ENCODE results near the gene TBKBP1.

Gene TBKBP1

GRCh38 chr17:47709594-47709993 is 15.6 kb downstream of the TBKBP1 start:
- TF ChIP-seq CTCF (IDR thresholded peaks at IDR 0.05; ENCODE audit: borderline replicate concordance, insufficient read depth, low read depth, low read length): no peak
- H3K4me3 ChIP-seq (ENCODE audit: low read depth, low read length): no peak overlapping the region

GRCh38 chr17:47711366-47712099 is 17.6 kb downstream of the TBKBP1 start:
- no peak for TF ChIP-seq CTCF (IDR thresholded peaks at IDR 0.05; ENCODE audit: borderline replicate concordance, insufficient read depth, low read depth, low read length)
- no peak overlapping the region for H3K4me3 ChIP-seq (ENCODE audit: low read depth, low read length)

- TF ChIP-seq CTCF (IDR thresholded peaks at IDR 0.05; ENCODE audit: borderline replicate concordance, insufficient read depth, low read depth, low read length): no peak
- H3K4me3 ChIP-seq (ENCODE audit: low read depth, low read length): no peak overlapping the region
Measured at GRCh38 chr17:47712330-47713023, 18.5 kb downstream of the TBKBP1 start.

- no peak for TF ChIP-seq CTCF (IDR thresholded peaks at IDR 0.05; ENCODE audit: borderline replicate concordance, insufficient read depth, low read depth, low read length)
- no peak overlapping the region for H3K4me3 ChIP-seq (ENCODE audit: low read depth, low read length)
Measured at GRCh38 chr17:47713980-47714700, 20.2 kb downstream of the TBKBP1 start.

GRCh38 chr17:47714773-47715396 is 20.9 kb downstream of the TBKBP1 start:
- H3K4me3 ChIP-seq (ENCODE audit: low read depth, low read length): no peak overlapping the region
- no peak for TF ChIP-seq CTCF (IDR thresholded peaks at IDR 0.05; ENCODE audit: borderline replicate concordance, insufficient read depth, low read depth, low read length)

- no peak for TF ChIP-seq CTCF (IDR thresholded peaks at IDR 0.05; ENCODE audit: borderline replicate concordance, insufficient read depth, low read depth, low read length)
- H3K4me3 ChIP-seq (ENCODE audit: low read depth, low read length): no peak overlapping the region
Measured at GRCh38 chr17:47715669-47716325, 21.8 kb downstream of the TBKBP1 start.
